ENCODE data around the gene OMA1.
"Not testable (repeated sequence)": the region's sequence is repeated elsewhere in the genome, so short reads cannot be mapped to it uniquely, and the experiment has no call there.

The OMA1 gene

DNA sequence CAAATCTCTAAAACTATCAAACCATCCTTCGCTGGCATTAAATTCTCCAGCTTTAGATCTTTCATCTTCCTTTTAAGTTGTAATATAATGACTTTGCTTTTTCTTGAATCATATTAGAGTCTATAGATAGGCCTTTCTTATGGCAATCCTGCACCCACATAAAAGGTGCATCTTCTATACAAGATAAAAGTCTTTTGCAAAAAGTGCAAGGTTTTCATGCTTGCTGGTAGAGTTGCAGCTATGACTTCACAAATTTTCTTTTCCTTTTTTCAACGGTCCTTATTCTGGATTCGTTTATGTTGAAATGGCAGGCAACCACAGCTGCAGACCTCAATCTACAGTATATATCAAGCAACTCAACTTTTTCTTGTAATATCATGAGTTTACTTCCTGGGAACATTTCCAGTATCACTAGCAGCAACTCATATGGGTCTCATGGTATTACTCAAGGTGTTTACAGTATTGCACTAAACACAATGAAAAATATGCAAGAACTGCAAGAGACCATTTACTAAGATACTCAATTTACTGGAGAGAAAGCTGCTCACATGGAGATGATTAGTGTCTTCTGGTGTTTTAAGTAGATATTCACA, 22.1 kb downstream of the OMA1 start:
- DNase-seq: no peak

DNA sequence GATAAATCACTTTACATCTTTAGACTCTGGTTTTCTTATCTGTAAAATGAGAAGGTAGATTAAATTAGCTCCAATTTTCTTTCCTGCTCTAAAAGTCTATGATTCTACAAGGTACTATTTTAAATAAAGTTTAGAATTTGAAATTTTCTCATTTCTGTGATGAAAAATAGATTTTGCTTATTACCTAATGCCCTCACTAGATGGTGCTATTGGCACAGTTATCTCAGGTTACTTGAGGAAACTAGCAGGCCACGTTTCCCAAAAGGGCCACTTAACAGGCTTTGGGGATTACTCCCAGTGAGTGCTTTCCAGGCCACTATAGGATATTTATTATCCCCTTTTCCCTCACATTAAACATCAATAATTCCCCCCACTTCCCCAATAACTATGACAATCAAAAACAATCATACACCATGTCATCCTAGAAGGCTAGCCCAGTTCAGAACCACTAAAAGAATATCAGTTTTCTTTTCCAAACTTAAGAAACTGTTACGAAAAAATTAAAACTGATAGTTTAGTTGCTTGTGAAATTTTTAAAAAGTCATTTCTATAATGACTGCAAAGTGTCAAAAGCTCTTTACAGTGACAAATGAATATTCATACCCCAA, 30.6 kb downstream of the OMA1 start:
- peak; percentile 70 for DNase-seq

DNA sequence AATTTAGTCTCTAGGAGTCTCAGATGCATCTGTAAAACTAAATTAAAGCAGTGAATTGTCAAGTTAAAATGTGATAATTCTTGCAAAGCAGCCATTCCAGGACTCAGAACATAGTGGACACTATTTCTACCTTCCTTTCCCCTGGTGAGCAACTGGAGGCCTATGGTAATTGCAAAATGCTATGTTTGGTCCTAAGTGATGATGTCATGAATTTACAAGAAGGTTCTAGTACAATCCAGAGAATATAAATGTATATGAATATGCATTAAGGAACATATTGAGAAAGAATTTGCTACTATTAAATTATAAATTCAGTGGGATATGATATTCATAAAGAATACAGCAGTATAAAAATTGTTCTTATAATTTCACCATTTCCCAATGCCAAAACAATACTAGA, 32.6 kb downstream of the OMA1 start:
- no peak for DNase-seq

DNA sequence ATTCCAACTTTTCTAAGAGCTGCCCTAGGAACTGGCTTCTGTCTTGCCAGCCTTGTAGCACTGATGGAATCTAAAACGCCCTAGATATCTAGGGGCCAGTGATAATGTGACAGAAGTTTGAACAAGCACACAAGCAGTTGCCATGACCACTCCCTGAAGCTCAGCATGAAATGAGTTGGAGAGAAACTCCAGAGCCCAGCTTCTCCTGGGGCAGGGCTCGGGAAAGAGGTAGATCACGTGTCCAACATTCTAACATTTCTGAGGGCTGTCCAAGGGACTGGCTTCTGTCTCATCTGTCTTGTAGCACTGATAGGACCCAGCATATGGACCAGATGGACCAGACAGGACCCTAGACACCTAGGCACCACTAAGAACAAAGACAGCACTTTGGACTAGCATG, 37.9 kb downstream of the OMA1 start:
- no peak for DNase-seq

GRCh38 chr1:58505286-58505685, 41.2 kb downstream of the OMA1 start:
- DNase-seq: no peak

DNA sequence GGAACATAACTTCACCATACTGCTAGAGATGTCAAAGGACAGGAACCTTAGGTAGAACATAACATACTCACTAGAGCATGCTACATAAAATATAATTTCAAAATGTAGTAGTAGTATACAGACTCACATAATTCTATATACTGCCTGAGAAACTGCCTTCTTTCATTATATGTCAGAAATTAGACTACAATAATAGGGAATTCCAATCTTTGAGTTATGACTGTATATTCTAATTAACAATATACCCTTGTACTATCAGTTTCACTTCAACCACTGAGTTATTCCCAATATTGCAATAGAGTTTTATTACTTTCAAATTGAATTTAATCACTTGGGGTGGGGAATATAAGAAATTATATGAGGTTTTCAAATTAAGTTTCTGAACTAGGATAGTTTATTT, 44.0 kb downstream of the OMA1 start:
- DNase-seq: no peak

DNA sequence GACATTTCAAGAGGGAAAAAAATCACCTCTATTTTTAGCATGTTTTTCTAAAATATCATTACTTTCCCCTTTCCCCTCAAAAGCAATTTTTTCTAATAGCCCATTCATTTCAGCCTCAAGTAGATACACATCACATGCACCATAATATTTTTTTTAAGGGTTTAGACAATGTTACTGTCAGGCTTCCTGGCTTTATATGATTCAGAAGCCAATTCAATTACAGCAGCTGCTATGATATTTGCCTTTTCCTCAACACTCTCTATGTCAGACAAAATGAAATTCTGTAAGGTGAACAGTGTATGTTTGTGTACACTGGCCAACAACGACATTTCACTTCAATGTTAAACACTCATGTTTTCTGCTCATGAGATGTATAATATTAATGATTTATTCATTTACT, 46.5 kb downstream of the OMA1 start:
- no peak for DNase-seq

DNA sequence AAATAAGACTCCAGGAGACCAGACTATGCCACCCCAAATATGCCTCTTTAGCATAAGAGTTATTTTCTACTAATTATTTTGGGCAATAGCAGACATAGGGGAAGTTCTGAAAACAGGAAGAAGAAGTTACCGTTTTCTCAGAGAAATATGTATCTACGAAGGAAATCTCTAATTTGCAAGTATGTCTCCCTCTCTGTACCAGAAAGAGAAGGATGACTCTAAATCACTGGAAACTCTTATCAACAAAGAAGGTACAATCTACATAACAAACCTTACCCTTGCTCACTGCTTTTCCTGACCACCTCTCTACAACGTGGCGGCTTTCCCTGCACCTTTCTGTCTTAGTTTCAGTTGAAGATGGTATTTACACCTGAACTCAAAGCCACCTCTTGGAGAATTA, 49.0 kb downstream of the OMA1 start:
- no peak for DNase-seq

- no peak for DNase-seq
Observed at GRCh38 chr1:58496042-58496441, 50.5 kb downstream of the OMA1 start.

GRCh38 chr1:58488914-58489313, 57.6 kb downstream of the OMA1 start:
- not testable (repeated sequence) for DNase-seq

DNA sequence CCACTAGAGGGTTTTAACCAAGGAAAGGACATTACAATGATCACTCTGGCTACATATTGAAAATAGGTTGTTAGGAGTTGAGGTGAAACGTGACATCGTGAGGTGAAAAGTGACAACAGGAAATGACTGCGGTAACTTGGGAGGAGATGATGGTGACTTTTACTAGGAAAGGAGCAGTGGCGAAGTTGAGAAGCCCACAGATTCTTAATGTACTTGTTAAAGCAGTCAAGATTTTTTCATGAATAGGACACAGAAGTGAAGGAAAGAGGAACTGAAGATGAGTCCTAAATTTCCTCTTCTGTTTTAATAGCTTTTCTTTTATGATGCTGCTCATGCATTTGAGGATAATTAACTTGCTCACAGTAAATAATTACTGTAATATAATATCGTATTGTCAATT, 59.5 kb downstream of the OMA1 start:
- no peak for DNase-seq

DNA sequence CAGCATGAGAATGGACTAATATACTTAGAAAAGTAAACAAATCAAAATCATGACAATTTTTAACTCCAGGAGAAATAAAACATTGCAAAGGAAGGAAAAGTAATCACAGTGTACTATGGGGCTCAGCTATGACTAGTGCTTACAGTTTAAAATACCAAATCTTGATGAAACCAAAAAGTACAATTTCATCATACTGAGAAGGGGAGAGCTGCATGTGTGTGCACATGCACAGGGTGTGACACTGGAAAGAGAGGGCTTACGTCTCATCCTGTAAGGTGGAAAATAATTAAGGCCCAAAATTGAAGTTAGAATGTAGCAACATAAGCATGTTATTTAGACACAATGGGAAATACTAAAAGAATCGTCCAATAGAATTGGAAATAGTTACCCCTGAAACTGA, 64.6 kb downstream of the OMA1 start:
- DNase-seq: no peak

- DNase-seq: no peak
Observed at GRCh38 chr1:58480191-58480590, 66.3 kb downstream of the OMA1 start.

GRCh38 chr1:58477390-58477789, 69.1 kb downstream of the OMA1 start:
- DNase-seq: no peak

GRCh38 chr1:58476179-58476578, 70.3 kb downstream of the OMA1 start:
- no peak for DNase-seq

- no peak for DNase-seq
Observed at GRCh38 chr1:58469476-58469875, 77.0 kb downstream of the OMA1 start.

- no peak for DNase-seq
Observed at GRCh38 chr1:58469016-58469415, 77.5 kb downstream of the OMA1 start.

DNA sequence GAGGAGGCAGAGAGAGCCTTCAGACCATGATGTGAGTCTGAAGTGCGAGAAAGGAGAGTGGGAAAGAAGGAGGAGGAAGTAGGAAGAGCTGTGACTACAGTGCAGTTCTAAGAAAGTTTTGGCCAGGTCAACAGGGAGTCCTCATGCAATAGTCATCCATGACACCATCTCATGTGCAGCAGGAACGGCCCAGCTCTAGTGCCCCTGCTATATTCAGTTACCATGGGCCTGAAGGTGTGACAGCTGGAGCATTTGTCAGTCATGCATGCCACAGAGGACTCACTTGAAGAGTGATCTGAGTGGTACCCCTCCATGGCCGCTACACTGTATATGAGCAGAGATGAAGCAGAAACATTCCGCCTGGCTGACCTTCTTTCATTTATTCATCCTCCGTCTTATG, 77.9 kb downstream of the OMA1 start:
- no peak for DNase-seq

GRCh38 chr1:58466630-58467241, 79.8 kb downstream of the OMA1 start:
- no peak for DNase-seq

DNA sequence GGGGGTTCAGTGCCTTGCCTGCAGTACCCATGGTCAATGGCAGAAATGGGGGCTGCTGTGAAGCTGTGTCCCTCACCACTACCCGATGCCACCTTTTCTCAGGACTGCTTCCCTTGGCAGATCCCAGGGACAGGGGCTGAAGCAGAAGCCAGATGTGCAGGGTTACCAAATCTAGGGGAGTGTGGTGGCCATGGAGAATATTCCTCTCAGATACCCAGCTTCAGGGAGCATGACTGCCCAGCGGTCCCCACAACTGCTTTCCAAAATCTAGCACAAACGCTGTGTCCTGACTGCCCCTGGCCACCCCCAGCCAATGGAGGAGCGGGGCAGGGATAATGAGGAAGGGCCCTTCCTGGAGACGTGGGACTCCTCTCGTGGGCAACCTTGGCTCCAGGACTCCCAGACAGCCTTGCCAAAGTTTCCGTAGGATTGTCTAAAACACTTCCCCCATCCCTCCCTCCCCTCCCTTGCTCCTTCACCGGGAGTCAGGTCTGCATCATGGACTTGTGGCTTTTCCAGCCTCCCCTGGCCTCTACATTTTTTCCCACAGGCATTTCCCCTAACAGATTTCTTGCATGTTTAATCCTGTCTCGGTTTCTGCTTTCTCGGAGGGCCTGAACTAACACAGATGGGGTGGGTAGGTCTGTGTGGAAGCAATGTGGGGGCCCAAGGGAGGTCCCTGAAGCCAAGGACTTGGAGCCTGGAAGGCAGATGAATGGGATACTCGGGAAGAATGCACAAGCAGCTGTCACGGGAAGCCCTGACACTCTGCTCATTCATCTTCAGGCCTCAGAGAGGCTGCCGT, 80.5 kb downstream of the OMA1 start:
- DNase-seq: no peak

- no peak for DNase-seq
Observed at GRCh38 chr1:58465176-58465575, 81.3 kb downstream of the OMA1 start.

- DNase-seq: no peak
Observed at GRCh38 chr1:58460469-58460868, 86.1 kb downstream of the OMA1 start.

GRCh38 chr1:58459911-58460310, 86.6 kb downstream of the OMA1 start:
- no peak for DNase-seq

GRCh38 chr1:58457023-58457635, 89.4 kb downstream of the OMA1 start:
- no peak for DNase-seq

All from CD4-positive, alpha-beta T cell treated with Interleukin-21 for 1 hour (primary cell).